ENCODE measurements around the gene LBHD2.
"Not testable (repeated sequence)": the region's sequence is repeated elsewhere in the genome, so short reads cannot be mapped to it uniquely, and the experiment has no call there.

The LBHD2 gene

GRCh38 chr14:103113774-103114173, 29.8 kb downstream of the LBHD2 start:
- CTCF ChIA-PET: no interaction called here
- TF ChIP-seq PKNOX1 (IDR thresholded peaks at IDR 0.05): no peak
- TF ChIP-seq FOXM1 (IDR thresholded peaks at IDR 0.05; ENCODE audit: borderline replicate concordance): no peak
- TF ChIP-seq LEF1 (IDR thresholded peaks at IDR 0.05; ENCODE audit: borderline replicate concordance): no peak
- TF ChIP-seq BHLHE40 (IDR thresholded peaks at IDR 0.05; ENCODE audit: borderline replicate concordance): no peak
- no peak for TF ChIP-seq SUZ12 (IDR thresholded peaks at IDR 0.05)
- TF ChIP-seq L3MBTL2 (conservative IDR thresholded peaks at IDR 0.05): no peak
- no peak for DNase-seq (ENCODE audit: extremely low spot score)
- POLR2A ChIA-PET: no interaction called here

GRCh38 chr14:103115086-103115679, 31.2 kb downstream of the LBHD2 start:
- DNase-seq (ENCODE audit: extremely low spot score); POLR2A ChIA-PET: not testable (repeated sequence)
- CTCF ChIA-PET: interaction anchor here (1.0 kb wide), 1 partner anchor 10 kb away, joined by 4 read pairs; no protein-coding TSS in a partner anchor

GRCh38 chr14:103115845-103116572, 32.0 kb downstream of the LBHD2 start:
- TF ChIP-seq BHLHE40 (IDR thresholded peaks at IDR 0.05; ENCODE audit: borderline replicate concordance) (no peak), FOXK2 (IDR thresholded peaks at IDR 0.05) (no peak), SUZ12 (IDR thresholded peaks at IDR 0.05) (no peak), L3MBTL2 (conservative IDR thresholded peaks at IDR 0.05) (no peak), LEF1 (IDR thresholded peaks at IDR 0.05; ENCODE audit: borderline replicate concordance) (no peak), ZNF384 (IDR thresholded peaks at IDR 0.05) (no peak), SP1 (IDR thresholded peaks at IDR 0.05) (no peak), CTBP1 (IDR thresholded peaks at IDR 0.05; ENCODE audit: borderline replicate concordance) (no peak), TARDBP (IDR thresholded peaks at IDR 0.05) (no peak), ARNT (IDR thresholded peaks at IDR 0.05) (no peak), FOXA1 (IDR thresholded peaks at IDR 0.05) (no peak)
- ChIA-PET POLR2A (no interaction called here), CTCF (interaction anchor here (1.0 kb wide), 2 partner anchors 11 kb away, joined by 3 to 4 read pairs; no protein-coding TSS in a partner anchor)
- DNase-seq (ENCODE audit: extremely low spot score): no peak

- no peak for TF ChIP-seq CTBP1 (IDR thresholded peaks at IDR 0.05; ENCODE audit: borderline replicate concordance)
- no peak for TF ChIP-seq PKNOX1 (IDR thresholded peaks at IDR 0.05)
- no peak for TF ChIP-seq SUZ12 (IDR thresholded peaks at IDR 0.05)
- no peak for TF ChIP-seq LEF1 (IDR thresholded peaks at IDR 0.05; ENCODE audit: borderline replicate concordance)
- TF ChIP-seq NFRKB (IDR thresholded peaks at IDR 0.05): no peak
- no peak for TF ChIP-seq L3MBTL2 (conservative IDR thresholded peaks at IDR 0.05)
- TF ChIP-seq BHLHE40 (IDR thresholded peaks at IDR 0.05; ENCODE audit: borderline replicate concordance): no peak
- no peak for TF ChIP-seq FOXA1 (IDR thresholded peaks at IDR 0.05)
- TF ChIP-seq ELF4 (IDR thresholded peaks at IDR 0.05): no peak
- no peak for TF ChIP-seq TARDBP (IDR thresholded peaks at IDR 0.05)
- no peak for TF ChIP-seq FOXM1 (IDR thresholded peaks at IDR 0.05; ENCODE audit: borderline replicate concordance)
- TF ChIP-seq SP1 (IDR thresholded peaks at IDR 0.05): no peak
- TF ChIP-seq ZNF384 (IDR thresholded peaks at IDR 0.05): no peak
- no peak for TF ChIP-seq HDGF (IDR thresholded peaks at IDR 0.05; ENCODE audit: borderline replicate concordance)
- no peak for TF ChIP-seq ARNT (IDR thresholded peaks at IDR 0.05)
- TF ChIP-seq FOXK2 (IDR thresholded peaks at IDR 0.05): no peak
- DNase-seq (ENCODE audit: extremely low spot score): no peak
- ChIA-PET CTCF (interaction anchor here (1.0 kb wide), 1 partner anchor 12 kb away, joined by 3 read pairs; no protein-coding TSS in a partner anchor), POLR2A (no interaction called here)
These were observed 32.6 kb downstream of the LBHD2 start for GRCh38 chr14:103116636-103117035.

- CTCF ChIA-PET: interaction anchor here (0.5 to 1.3 kb wide), 2 partner anchors 13 to 369 kb away, joined by 5 to 6 read pairs; no protein-coding TSS in a partner anchor
- POLR2A ChIA-PET; DNase-seq (ENCODE audit: extremely low spot score): not testable (repeated sequence)
These were observed 33.5 kb downstream of the LBHD2 start for GRCh38 chr14:103117499-103117898.

- DNase-seq (ENCODE audit: extremely low spot score): no peak
- ChIA-PET POLR2A (no interaction called here), CTCF (interaction anchor here (0.5 to 1.3 kb wide), 2 partner anchors 13 to 370 kb away, joined by 5 to 6 read pairs; no protein-coding TSS in a partner anchor)
- TF ChIP-seq SP1 (IDR thresholded peaks at IDR 0.05) (no peak), ARNT (IDR thresholded peaks at IDR 0.05) (no peak), LEF1 (IDR thresholded peaks at IDR 0.05; ENCODE audit: borderline replicate concordance) (no peak)
These were observed 34.1 kb downstream of the LBHD2 start for GRCh38 chr14:103118018-103118662.

- POLR2A ChIA-PET: no interaction called here
- CTCF ChIA-PET: interaction anchor here (1.2 to 1.3 kb wide), 2 partner anchors 14 kb away, joined by 4 to 6 read pairs; no protein-coding TSS in a partner anchor
- no peak for TF ChIP-seq FOXM1 (IDR thresholded peaks at IDR 0.05; ENCODE audit: borderline replicate concordance)
- TF ChIP-seq LEF1 (IDR thresholded peaks at IDR 0.05; ENCODE audit: borderline replicate concordance): no peak
- TF ChIP-seq ZNF384 (IDR thresholded peaks at IDR 0.05): no peak
- no peak for DNase-seq (ENCODE audit: extremely low spot score)
These were observed 34.8 kb downstream of the LBHD2 start for GRCh38 chr14:103118663-103119404.

GRCh38 chr14:103119527-103119926, 35.5 kb downstream of the LBHD2 start:
- DNase-seq (ENCODE audit: extremely low spot score); POLR2A ChIA-PET: not testable (repeated sequence)
- CTCF ChIA-PET: interaction anchor here (0.7 to 1.2 kb wide), 2 partner anchors 13 to 14 kb away, joined by 3 to 4 read pairs; no protein-coding TSS in a partner anchor
